Prostate gland (tissue), 2 donors: ENCODE results near the gene RYR2.

ENCODE experiments used
- POLR2AphosphoS5 ChIP-seq: sonication (generic); formaldehyde crosslinking; IDR thresholded peaks from one replicate; pipeline ENCODE4 v1.6.1; 2017; ENCODE audit warnings: antibody characterized with exemption
- TF ChIP-seq, protein P1 (sequence below), 4 experiments: fragments of 200-600 bp in 2 of 4; fragments of 450-650 bp in 2 of 4; sonication (generic) in 2 of 4; IDR thresholded peaks; 1 replicate in 3 of 4; 2 replicates in 1 of 4; pipeline ENCODE4 v1.5.1; 2016 to 2019; ENCODE audit warnings: antibody characterized with exemption in 4 of 4, mild to moderate bottlenecking in 2 of 4, moderate library complexity in 2 of 4

DNA sequence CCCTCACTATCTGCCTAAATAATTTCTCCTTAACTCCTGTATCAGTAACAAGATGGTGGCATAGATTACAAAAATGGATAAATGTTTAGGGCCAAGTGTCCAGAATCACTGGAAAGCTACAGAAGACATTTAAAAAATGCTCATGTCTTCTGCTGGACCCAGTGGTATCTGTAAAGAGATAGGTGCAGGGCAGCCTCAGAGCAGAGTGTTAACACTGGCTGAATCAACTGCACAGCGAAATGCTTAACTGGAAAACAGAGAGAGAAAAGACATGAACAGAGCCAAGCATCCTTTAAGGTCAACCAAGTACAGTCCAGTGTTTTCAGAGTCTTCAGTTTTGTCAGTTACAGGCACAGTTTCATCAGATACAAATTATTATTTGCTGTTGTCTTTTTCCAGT is 429.4 kb downstream of the RYR2 start:
- no peak for TF ChIP-seq POLR2AphosphoS5
- TF ChIP-seq, protein P1, sequence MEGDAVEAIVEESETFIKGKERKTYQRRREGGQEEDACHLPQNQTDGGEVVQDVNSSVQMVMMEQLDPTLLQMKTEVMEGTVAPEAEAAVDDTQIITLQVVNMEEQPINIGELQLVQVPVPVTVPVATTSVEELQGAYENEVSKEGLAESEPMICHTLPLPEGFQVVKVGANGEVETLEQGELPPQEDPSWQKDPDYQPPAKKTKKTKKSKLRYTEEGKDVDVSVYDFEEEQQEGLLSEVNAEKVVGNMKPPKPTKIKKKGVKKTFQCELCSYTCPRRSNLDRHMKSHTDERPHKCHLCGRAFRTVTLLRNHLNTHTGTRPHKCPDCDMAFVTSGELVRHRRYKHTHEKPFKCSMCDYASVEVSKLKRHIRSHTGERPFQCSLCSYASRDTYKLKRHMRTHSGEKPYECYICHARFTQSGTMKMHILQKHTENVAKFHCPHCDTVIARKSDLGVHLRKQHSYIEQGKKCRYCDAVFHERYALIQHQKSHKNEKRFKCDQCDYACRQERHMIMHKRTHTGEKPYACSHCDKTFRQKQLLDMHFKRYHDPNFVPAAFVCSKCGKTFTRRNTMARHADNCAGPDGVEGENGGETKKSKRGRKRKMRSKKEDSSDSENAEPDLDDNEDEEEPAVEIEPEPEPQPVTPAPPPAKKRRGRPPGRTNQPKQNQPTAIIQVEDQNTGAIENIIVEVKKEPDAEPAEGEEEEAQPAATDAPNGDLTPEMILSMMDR (IDR thresholded peaks at IDR 0.05): no peak
